HepG2 (cell line): Measurements from ENCODE around the gene VPS9D1. TPM values are rescaled to one million over a fixed set of nuclear protein-coding genes. Genes with fewer than 3 reads are reported as not detected.

Experiments
- CENPT ChIP-seq: sonication (generic); formaldehyde crosslinking; IDR thresholded peaks from 2 replicates; pipeline ENCODE4 v1.8.0; 2022; ENCODE audit warnings: low read depth, mild to moderate bottlenecking, moderate library complexity, missing genetic modification reagents
- ELF3 ChIP-seq: IDR thresholded peaks from 2 replicates; pipeline ENCODE4 v1.6.1; 2016; ENCODE audit warnings: missing genetic modification reagents, missing compliant biosample characterization
- GPN1 ChIP-seq: sonication (generic); formaldehyde crosslinking; IDR thresholded peaks from 2 replicates; pipeline ENCODE4 v1.5.1; 2020; ENCODE audit warnings: missing genetic modification reagents, borderline replicate concordance
- HMG20B ChIP-seq: conservative IDR thresholded peaks from 2 replicates; pipeline ENCODE4 v1.6.1; 2016; ENCODE audit warnings: missing genetic modification reagents, missing compliant biosample characterization
- HNRNPLL ChIP-seq: fragments of 200-400 bp; formaldehyde crosslinking; IDR thresholded peaks from 2 replicates; pipeline ENCODE4 v1.6.1; 2017; ENCODE audit warnings: mild to moderate bottlenecking, low read depth, low read length; ENCODE audit not compliant: poor library complexity, severe bottlenecking
- IRF2 ChIP-seq: IDR thresholded peaks from 2 replicates; pipeline ENCODE4 v1.6.1; 2018; ENCODE audit warnings: missing genetic modification reagents, missing compliant biosample characterization
- IRF9 ChIP-seq: sonication (generic); formaldehyde crosslinking; IDR thresholded peaks from 2 replicates; pipeline ENCODE4 v1.8.0; 2022; ENCODE audit warnings: missing genetic modification reagents, mild to moderate bottlenecking, borderline replicate concordance
- IRX3 ChIP-seq: sonication (generic); formaldehyde crosslinking; IDR thresholded peaks from 2 replicates; pipeline ENCODE4 v1.8.1; 2023; ENCODE audit warnings: mild to moderate bottlenecking, low read depth, missing genetic modification reagents, borderline replicate concordance
- MBD4 ChIP-seq: IDR thresholded peaks from 2 replicates; pipeline ENCODE4 v1.6.1; 2012; ENCODE audit warnings: low read length, inconsistent platforms, borderline replicate concordance
- MZF1 ChIP-seq: sonication (generic); formaldehyde crosslinking; IDR thresholded peaks from 2 replicates; pipeline ENCODE4 v1.8.1; 2023; ENCODE audit warnings: mild to moderate bottlenecking, missing genetic modification reagents, borderline replicate concordance
- RNF2 ChIP-seq: fragments of 450-650 bp; conservative IDR thresholded peaks from 2 replicates; pipeline ENCODE4 v1.6.1; 2016; ENCODE audit warnings: low read depth
- SIN3B ChIP-seq: fragments of 150-350 bp; IDR thresholded peaks from 2 replicates; pipeline ENCODE4 v1.6.1; 2014; ENCODE audit warnings: low read length
- SIX4 ChIP-seq: sonication (generic); formaldehyde crosslinking; IDR thresholded peaks from 2 replicates; pipeline ENCODE4 v1.4.0; 2020; ENCODE audit warnings: missing genetic modification reagents
- SMYD3 ChIP-seq: sonication (generic); formaldehyde crosslinking; IDR thresholded peaks from 2 replicates; pipeline ENCODE4 v1.8.1; 2023; ENCODE audit warnings: mild to moderate bottlenecking, missing genetic modification reagents
- SNRNP70 ChIP-seq: fragments of 200-400 bp; formaldehyde crosslinking; IDR thresholded peaks from 2 replicates; pipeline ENCODE4 v1.6.1; 2017; ENCODE audit warnings: mild to moderate bottlenecking, low read depth, low read length, moderate library complexity
- ZNF33B ChIP-seq: sonication (generic); formaldehyde crosslinking; IDR thresholded peaks from 2 replicates; pipeline ENCODE4 v1.5.1; 2020; ENCODE audit warnings: mild to moderate bottlenecking, missing genetic modification reagents
- ZNF607 ChIP-seq: sonication (generic); formaldehyde crosslinking; IDR thresholded peaks from 2 replicates; pipeline ENCODE4 v1.5.1; 2020; ENCODE audit warnings: missing genetic modification reagents, mild to moderate bottlenecking, borderline replicate concordance
- ZNF619 ChIP-seq: sonication (generic); formaldehyde crosslinking; IDR thresholded peaks from 2 replicates; pipeline ENCODE4 v1.4.0; 2020; ENCODE audit warnings: mild to moderate bottlenecking, missing genetic modification reagents
- ZNF678 ChIP-seq: sonication (generic); formaldehyde crosslinking; IDR thresholded peaks from 2 replicates; pipeline ENCODE4 v1.4.0; 2020; ENCODE audit warnings: mild to moderate bottlenecking, missing genetic modification reagents
- ZNF687 ChIP-seq: sonication (generic); formaldehyde crosslinking; IDR thresholded peaks from 2 replicates; pipeline ENCODE4 v1.5.1; 2020; ENCODE audit warnings: mild to moderate bottlenecking, missing genetic modification reagents, moderate library complexity
- ZNF724P ChIP-seq: sonication (generic); formaldehyde crosslinking; IDR thresholded peaks from 2 replicates; pipeline ENCODE4 v1.8.0; 2022; ENCODE audit warnings: missing genetic modification reagents, borderline replicate concordance
- ZNF737 ChIP-seq: sonication (generic); formaldehyde crosslinking; IDR thresholded peaks from 2 replicates; pipeline ENCODE4 v1.5.0; 2020; ENCODE audit warnings: missing genetic modification reagents, mild to moderate bottlenecking, borderline replicate concordance
- polyA plus RNA-seq, 8 experiments: library from polyadenylated mRNA; depleted of rRNA in 3 of 8; stranded (reverse) in 7 of 8; unstranded in 1 of 8; fragments of >200 nt; fragmentation: Illumina TruSeq in 4 of 8; extraction: Trizol in 4 of 8; gene quantifications; 2 replicates each; pipeline versions ENCODE4 v1.2.1 to v1.2.3, GENCODE V29; 2011 to 2016; ENCODE audit warnings: low read depth in 4 of 8, missing spikeins in 1 of 8, mixed read lengths in 1 of 8; ENCODE audit not compliant: insufficient read depth in 1 of 8
- total RNA-seq, 5 experiments: library from RNA; depleted of rRNA; stranded (reverse); fragments of >200 nt; fragmentation: Illumina TruSeq; extraction: Trizol; gene quantifications; 2 replicates each; pipeline ENCODE4 v1.2.3, GENCODE V29; 2016; ENCODE audit warnings: low read depth in 1 of 5
- TF ChIP-seq, protein P1 (sequence below): sonication (generic); formaldehyde crosslinking; IDR thresholded peaks from 2 replicates; pipeline ENCODE4 v1.4.0; 2020; ENCODE audit warnings: mild to moderate bottlenecking, missing genetic modification reagents

Gene VPS9D1
- total and polyA plus RNA-seq, 2 of the 13 experiments (the other 11 are each of a cell fraction or from before 2014, with no cell fraction given) = 10.1 to 13.2 TPM

GRCh38 chr16:89693931-89694783 is 26.5 kb downstream of the VPS9D1 start (continued):
- TF ChIP-seq ZNF737 (CRISPR knock-in tag) (no peak), MZF1 (CRISPR knock-in tag) (no peak), CENPT (CRISPR knock-in tag) (no peak), SMYD3 (CRISPR knock-in tag) (no peak), ZNF687 (CRISPR knock-in tag) (peak; percentile 78), IRX3 (CRISPR knock-in tag) (0 out of 2 replicates have a peak, but pooled peaks have one; percentile 37), SIN3B (no peak), ZNF619 (CRISPR knock-in tag) (no peak), ZNF607 (CRISPR knock-in tag) (peak; percentile 57; the same call in 1 of the 2 replicates), ZNF678 (no peak), IRF9 (CRISPR knock-in tag) (no peak), SIX4 (CRISPR knock-in tag) (no peak), RNF2 (no peak), MBD4 (no peak), IRF2 (CRISPR knock-in tag) (no peak), SNRNP70 (no peak), HMG20B (CRISPR knock-in tag) (no peak), ZNF724P (CRISPR knock-in tag) (peak; percentile 50; the same call in 1 of the 2 replicates), ZNF33B (CRISPR knock-in tag) (no peak), GPN1 (CRISPR knock-in tag) (no peak), HNRNPLL (no peak), ELF3 (no peak)
- TF ChIP-seq, protein P1, sequence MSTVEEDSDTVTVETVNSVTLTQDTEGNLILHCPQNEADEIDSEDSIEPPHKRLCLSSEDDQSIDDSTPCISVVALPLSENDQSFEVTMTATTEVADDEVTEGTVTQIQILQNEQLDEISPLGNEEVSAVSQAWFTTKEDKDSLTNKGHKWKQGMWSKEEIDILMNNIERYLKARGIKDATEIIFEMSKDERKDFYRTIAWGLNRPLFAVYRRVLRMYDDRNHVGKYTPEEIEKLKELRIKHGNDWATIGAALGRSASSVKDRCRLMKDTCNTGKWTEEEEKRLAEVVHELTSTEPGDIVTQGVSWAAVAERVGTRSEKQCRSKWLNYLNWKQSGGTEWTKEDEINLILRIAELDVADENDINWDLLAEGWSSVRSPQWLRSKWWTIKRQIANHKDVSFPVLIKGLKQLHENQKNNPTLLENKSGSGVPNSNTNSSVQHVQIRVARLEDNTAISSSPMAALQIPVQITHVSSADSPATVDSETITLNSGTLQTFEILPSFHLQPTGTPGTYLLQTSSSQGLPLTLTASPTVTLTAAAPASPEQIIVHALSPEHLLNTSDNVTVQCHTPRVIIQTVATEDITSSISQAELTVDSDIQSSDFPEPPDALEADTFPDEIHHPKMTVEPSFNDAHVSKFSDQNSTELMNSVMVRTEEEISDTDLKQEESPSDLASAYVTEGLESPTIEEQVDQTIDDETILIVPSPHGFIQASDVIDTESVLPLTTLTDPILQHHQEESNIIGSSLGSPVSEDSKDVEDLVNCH (CRISPR knock-in tag) = no peak
